Fibroblast of lung (primary cell): ENCODE measurements around the gene POP4. TPM values are rescaled to one million over a fixed set of nuclear protein-coding genes. Genes with fewer than 3 reads are reported as not detected.

Source experiments
- DNase-seq, 2 donors: peaks; one replicate each; pipeline versions ENCODE4 v3.0.0 to v3.0.0-alpha.2; 2010; ENCODE audit warnings: low read depth in 2 of 2
- H2AFZ ChIP-seq: 2 replicates; pipeline ENCODE4 v1.5.1; 2012; ENCODE audit warnings: low read length, control low read depth, inconsistent platforms
- H3K27ac ChIP-seq: 2 replicates; pipeline ENCODE4 v1.5.1; 2011; ENCODE audit warnings: low read length, control low read depth; ENCODE audit not compliant: insufficient read depth
- H3K27me3 ChIP-seq: 2 replicates; pipeline ENCODE4 v1.5.1; 2011; ENCODE audit warnings: mild to moderate bottlenecking, low read length; ENCODE audit not compliant: control insufficient read depth, insufficient read depth
- H3K36me3 ChIP-seq: 2 replicates; pipeline ENCODE4 v1.5.1; 2011; ENCODE audit warnings: low read length; ENCODE audit not compliant: control insufficient read depth, insufficient read depth
- H3K4me1 ChIP-seq: 2 replicates; pipeline ENCODE4 v1.5.1; 2011; ENCODE audit warnings: low read length; ENCODE audit not compliant: control insufficient read depth, insufficient read depth; ENCODE audit errors: extremely low read depth
- H3K4me2 ChIP-seq: 2 replicates; pipeline ENCODE4 v1.5.1; 2011; ENCODE audit warnings: low read length, control low read depth; ENCODE audit not compliant: insufficient read depth; ENCODE audit errors: extremely low read depth
- H3K4me3 ChIP-seq, 4 experiments: fragments of 200-600 bp in 1 of 4; sonication (generic) in 1 of 4; replicated peaks in 1 of 4; 2 replicates each; pipeline ENCODE4 v1.5.1; 2011 to 2016; ENCODE audit warnings: low read length in 4 of 4, low read depth in 3 of 4, mild to moderate bottlenecking in 3 of 4, control low read depth in 2 of 4, inconsistent platforms in 1 of 4, mixed read lengths in 1 of 4; ENCODE audit not compliant: insufficient read depth in 1 of 4; ENCODE audit errors: control extremely low read depth in 1 of 4
- H3K79me2 ChIP-seq: 2 replicates; pipeline ENCODE4 v1.5.1; 2012; ENCODE audit warnings: mild to moderate bottlenecking, low read length, inconsistent platforms; ENCODE audit not compliant: control insufficient read depth, insufficient read depth
- H3K9ac ChIP-seq: 2 replicates; pipeline ENCODE4 v1.5.1; 2011; ENCODE audit warnings: mild to moderate bottlenecking, low read length, control low read depth; ENCODE audit not compliant: insufficient read depth
- H3K9me3 ChIP-seq: 2 replicates; pipeline ENCODE4 v1.5.1; 2012; ENCODE audit warnings: low read depth, low read length; ENCODE audit not compliant: control insufficient read depth, insufficient read depth
- H4K20me1 ChIP-seq: 2 replicates; pipeline ENCODE4 v1.5.1; 2011; ENCODE audit warnings: low read length; ENCODE audit not compliant: control insufficient read depth, insufficient read depth; ENCODE audit errors: extremely low read depth
- CTCF ChIP-seq, 2 donors: IDR thresholded peaks in 1 of 2; conservative IDR thresholded peaks in 1 of 2; 1 replicate in 1 of 2; 2 replicates in 1 of 2; pipeline ENCODE4 v1.5.1; 2011 to 2012; ENCODE audit warnings: low read length in 2 of 2, control low read depth in 1 of 2, inconsistent platforms in 1 of 2, low read depth in 1 of 2, mild to moderate bottlenecking in 1 of 2
- EZH2 ChIP-seq: IDR thresholded peaks from 2 replicates; pipeline ENCODE4 v1.5.1; 2012; ENCODE audit warnings: low read length, control low read depth, mild to moderate bottlenecking; ENCODE audit errors: missing control alignments
- polyA plus RNA-seq, 2 donors: library from polyadenylated mRNA; depleted of rRNA in 1 of 2; stranded (reverse) in 1 of 2; unstranded in 1 of 2; fragments of >200 nt; gene quantifications; 2 replicates each; pipeline ENCODE4 v1.2.1, GENCODE V29; 2011 to 2012; ENCODE audit warnings: missing spikeins in 1 of 2
- total RNA-seq: library from RNA; depleted of rRNA; stranded (reverse); fragments of >200 nt; gene quantifications from 2 replicates; pipeline ENCODE4 v1.2.1, GENCODE V29; 2014

POP4 gene
- total and polyA plus RNA-seq, 2 donors (not counting 1 experiment from before 2014, with no cell fraction given), result 77.1 to 102 TPM

GRCh38 chr19:29617366-29618266 lies 11.5 kb downstream of the POP4 start:
- no peaks in the 10 kb centered on the region for H3K9me3 ChIP-seq
- no peak overlapping the region for H3K4me3 ChIP-seq
- H4K20me1 ChIP-seq, result no peaks in the 10 kb centered on the region
- no peak overlapping the region for H3K27ac ChIP-seq
- no peak for TF ChIP-seq CTCF (conservative IDR thresholded peaks at IDR 0.05 in 1 of 2, IDR thresholded peaks at IDR 0.05 in 1 of 2; ENCODE audit: low read depth in 1 of 2, low read length in 2 of 2)
- no peak for TF ChIP-seq EZH2
- no peak overlapping the region for H3K9ac ChIP-seq
- H3K36me3 ChIP-seq, result peaks cover 7% of the 10 kb centered on the region
- no peak for DNase-seq
- H2AFZ ChIP-seq, result no peak overlapping the region
- no peaks in the 10 kb centered on the region for H3K27me3 ChIP-seq
- H3K4me2 ChIP-seq, result no peak overlapping the region
- H3K4me1 ChIP-seq, result no peaks in the 10 kb centered on the region
- no peaks in the 10 kb centered on the region for H3K79me2 ChIP-seq

- Histone ChIP-seq H3K9ac (no peak overlapping the region), H3K4me3 (no peak overlapping the region), H3K27me3 (no peaks in the 10 kb centered on the region), H4K20me1 (no peaks in the 10 kb centered on the region), H3K4me1 (no peaks in the 10 kb centered on the region), H3K79me2 (no peaks in the 10 kb centered on the region), H2AFZ (no peak overlapping the region), H3K9me3 (no peaks in the 10 kb centered on the region), H3K4me2 (no peak overlapping the region), H3K27ac (no peak overlapping the region), H3K36me3 (peaks cover 7% of the 10 kb centered on the region)
- DNase-seq, result no peak
- no peak for TF ChIP-seq CTCF (conservative IDR thresholded peaks at IDR 0.05 in 1 of 2, IDR thresholded peaks at IDR 0.05 in 1 of 2; ENCODE audit: low read depth in 1 of 2, low read length in 2 of 2)
- no peak for TF ChIP-seq EZH2
These were observed 12.4 kb downstream of the POP4 start for GRCh38 chr19:29618434-29618833.

GRCh38 chr19:29618871-29619270 lies 12.8 kb downstream of the POP4 start:
- no peaks in the 10 kb centered on the region for H3K27me3 ChIP-seq
- no peak overlapping the region for H2AFZ ChIP-seq
- H4K20me1 ChIP-seq, result no peaks in the 10 kb centered on the region
- TF ChIP-seq EZH2 (no peak), CTCF (conservative IDR thresholded peaks at IDR 0.05 in 1 of 2, IDR thresholded peaks at IDR 0.05 in 1 of 2; ENCODE audit: low read depth in 1 of 2, low read length in 2 of 2) (no peak)
- no peaks in the 10 kb centered on the region for H3K9me3 ChIP-seq
- H3K4me3 ChIP-seq, result no peak overlapping the region
- DNase-seq, result no peak
- H3K4me1 ChIP-seq, result no peaks in the 10 kb centered on the region
- H3K79me2 ChIP-seq, result no peaks in the 10 kb centered on the region
- H3K4me2 ChIP-seq, result no peak overlapping the region
- peaks cover 5% of the 10 kb centered on the region for H3K36me3 ChIP-seq
- H3K9ac ChIP-seq, result no peak overlapping the region
- H3K27ac ChIP-seq, result no peak overlapping the region
